Neural crest cell (in vitro differentiated cells): ENCODE results near the gene WNK1. TPM values are rescaled to one million over a fixed set of nuclear protein-coding genes. Genes with fewer than 3 reads are reported as not detected.

Experiments used
- DNase-seq: peaks from one replicate; pipeline ENCODE4 v3.0.0; 2021; ENCODE audit warnings: low read depth, mixed read lengths, low spot score
- H3K27ac Mint-ChIP-seq: one replicate; pipeline ENCODE4 v1.8.0; 2021; ENCODE audit warnings: mild to moderate bottlenecking, mixed read lengths; ENCODE audit not compliant: unreplicated experiment
- H3K27me3 Mint-ChIP-seq: 2 replicates; pipeline ENCODE4 v1.8.0; 2021; ENCODE audit warnings: low read depth, mild to moderate bottlenecking, mixed read lengths
- H3K36me3 Mint-ChIP-seq: 2 replicates; pipeline ENCODE4 v1.8.0; 2021; ENCODE audit warnings: low read depth, mild to moderate bottlenecking, mixed read lengths
- H3K4me1 Mint-ChIP-seq: 2 replicates; pipeline ENCODE4 v1.8.0; 2021; ENCODE audit warnings: mixed read lengths
- H3K4me3 Mint-ChIP-seq: one replicate; pipeline ENCODE4 v1.8.0; 2021; ENCODE audit warnings: mild to moderate bottlenecking, mixed read lengths
- H3K9me3 Mint-ChIP-seq: 2 replicates; pipeline ENCODE4 v1.8.0; 2021; ENCODE audit warnings: mixed read lengths
- total RNA-seq: library from RNA; stranded (reverse); gene quantifications from 2 replicates; pipeline ENCODE4 v1.2.1, GENCODE V29; 2021
- TF ChIP-seq, protein P1 (sequence below): fragments of 200-600 bp; sonication (generic); conservative IDR thresholded peaks from 2 replicates; pipeline ENCODE4 v1.5.0; 2021; ENCODE audit warnings: antibody characterized with exemption, mild to moderate bottlenecking

WNK1 gene
- total RNA-seq, 1 donor from 2014 or later, result 155 TPM

DNA sequence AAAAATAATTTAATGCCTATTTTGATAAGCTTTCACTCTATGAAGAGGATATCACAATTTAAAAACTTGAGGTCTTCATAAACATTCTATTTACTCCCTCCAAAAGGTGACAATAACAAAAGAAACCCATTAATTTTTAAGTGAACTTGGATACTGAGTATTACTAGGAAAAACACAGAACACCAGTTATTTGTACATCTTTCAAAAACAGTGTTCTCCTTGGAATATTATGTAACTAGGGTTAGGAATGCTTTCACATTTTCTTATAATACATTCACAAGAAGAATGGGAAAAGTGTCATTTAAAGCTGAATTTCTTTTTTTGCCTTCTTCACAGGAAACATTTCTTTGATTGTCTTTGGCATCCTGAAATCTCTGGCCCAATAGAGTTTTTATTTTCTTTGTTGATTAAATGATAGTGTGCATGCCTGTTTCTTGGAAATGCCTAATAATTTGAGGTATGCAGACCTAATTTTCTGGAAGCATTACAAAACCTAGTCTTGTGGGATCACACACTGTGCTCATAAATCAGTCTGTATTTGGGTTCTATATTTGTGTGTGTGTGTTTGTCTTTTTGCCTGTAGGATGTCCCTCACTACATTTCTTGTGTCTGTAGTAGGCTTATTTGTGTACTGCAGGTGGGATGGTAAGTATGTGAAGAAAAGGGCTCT, 76.5 kb downstream of the WNK1 start:
- H3K27ac Mint-ChIP-seq, result no peak overlapping the region
- no peaks in the 10 kb centered on the region for H3K27me3 Mint-ChIP-seq
- TF ChIP-seq, protein P1, sequence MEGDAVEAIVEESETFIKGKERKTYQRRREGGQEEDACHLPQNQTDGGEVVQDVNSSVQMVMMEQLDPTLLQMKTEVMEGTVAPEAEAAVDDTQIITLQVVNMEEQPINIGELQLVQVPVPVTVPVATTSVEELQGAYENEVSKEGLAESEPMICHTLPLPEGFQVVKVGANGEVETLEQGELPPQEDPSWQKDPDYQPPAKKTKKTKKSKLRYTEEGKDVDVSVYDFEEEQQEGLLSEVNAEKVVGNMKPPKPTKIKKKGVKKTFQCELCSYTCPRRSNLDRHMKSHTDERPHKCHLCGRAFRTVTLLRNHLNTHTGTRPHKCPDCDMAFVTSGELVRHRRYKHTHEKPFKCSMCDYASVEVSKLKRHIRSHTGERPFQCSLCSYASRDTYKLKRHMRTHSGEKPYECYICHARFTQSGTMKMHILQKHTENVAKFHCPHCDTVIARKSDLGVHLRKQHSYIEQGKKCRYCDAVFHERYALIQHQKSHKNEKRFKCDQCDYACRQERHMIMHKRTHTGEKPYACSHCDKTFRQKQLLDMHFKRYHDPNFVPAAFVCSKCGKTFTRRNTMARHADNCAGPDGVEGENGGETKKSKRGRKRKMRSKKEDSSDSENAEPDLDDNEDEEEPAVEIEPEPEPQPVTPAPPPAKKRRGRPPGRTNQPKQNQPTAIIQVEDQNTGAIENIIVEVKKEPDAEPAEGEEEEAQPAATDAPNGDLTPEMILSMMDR, result no peak
- H3K9me3 Mint-ChIP-seq, result no peaks in the 10 kb centered on the region
- peaks cover 16% of the 10 kb centered on the region for H3K36me3 Mint-ChIP-seq
- H3K4me1 Mint-ChIP-seq, result no peaks in the 10 kb centered on the region
- no peak for DNase-seq
- no peak overlapping the region for H3K4me3 Mint-ChIP-seq

DNA sequence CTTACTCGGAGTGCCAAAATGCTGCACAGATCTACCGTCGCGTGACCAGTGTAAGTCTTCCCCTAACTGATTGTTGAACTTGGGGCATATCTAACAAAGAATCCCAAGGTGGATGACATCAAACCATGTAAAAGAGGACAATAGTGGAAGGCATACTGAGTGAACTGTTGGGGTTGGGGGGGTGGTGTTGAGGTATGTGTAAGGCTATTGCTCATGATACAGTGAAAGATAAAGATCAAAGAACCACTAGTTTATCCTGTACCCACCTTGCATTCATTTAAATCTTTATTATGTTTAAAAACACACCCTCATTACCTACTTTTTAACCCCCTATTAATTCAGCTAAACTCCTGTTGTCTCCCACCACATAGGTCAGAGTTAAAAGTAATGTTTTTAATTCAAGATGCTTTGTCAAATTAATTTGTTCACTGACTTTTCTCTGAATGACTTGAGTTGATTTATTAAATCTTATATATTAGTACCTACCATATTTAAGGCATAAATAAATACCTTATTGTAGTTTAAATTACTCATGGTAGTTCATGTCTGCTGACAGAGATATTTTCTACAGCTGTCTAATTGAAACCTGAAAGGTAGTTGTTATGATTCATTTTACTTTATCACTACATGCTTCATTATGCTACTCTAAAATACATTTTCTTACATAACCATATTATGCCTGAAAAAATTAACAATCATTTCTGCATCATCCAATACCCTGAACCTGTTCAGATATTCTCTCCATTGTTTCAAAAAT, 77.9 kb downstream of the WNK1 start:
- Mint-ChIP-seq H3K36me3 (peaks cover 20% of the 10 kb centered on the region), H3K4me1 (peaks cover 4% of the 10 kb centered on the region), H3K9me3 (no peaks in the 10 kb centered on the region), H3K27me3 (no peaks in the 10 kb centered on the region), H3K27ac (no peak overlapping the region), H3K4me3 (no peak overlapping the region)
- TF ChIP-seq, protein P1, result no peak
- DNase-seq, result no peak

DNA sequence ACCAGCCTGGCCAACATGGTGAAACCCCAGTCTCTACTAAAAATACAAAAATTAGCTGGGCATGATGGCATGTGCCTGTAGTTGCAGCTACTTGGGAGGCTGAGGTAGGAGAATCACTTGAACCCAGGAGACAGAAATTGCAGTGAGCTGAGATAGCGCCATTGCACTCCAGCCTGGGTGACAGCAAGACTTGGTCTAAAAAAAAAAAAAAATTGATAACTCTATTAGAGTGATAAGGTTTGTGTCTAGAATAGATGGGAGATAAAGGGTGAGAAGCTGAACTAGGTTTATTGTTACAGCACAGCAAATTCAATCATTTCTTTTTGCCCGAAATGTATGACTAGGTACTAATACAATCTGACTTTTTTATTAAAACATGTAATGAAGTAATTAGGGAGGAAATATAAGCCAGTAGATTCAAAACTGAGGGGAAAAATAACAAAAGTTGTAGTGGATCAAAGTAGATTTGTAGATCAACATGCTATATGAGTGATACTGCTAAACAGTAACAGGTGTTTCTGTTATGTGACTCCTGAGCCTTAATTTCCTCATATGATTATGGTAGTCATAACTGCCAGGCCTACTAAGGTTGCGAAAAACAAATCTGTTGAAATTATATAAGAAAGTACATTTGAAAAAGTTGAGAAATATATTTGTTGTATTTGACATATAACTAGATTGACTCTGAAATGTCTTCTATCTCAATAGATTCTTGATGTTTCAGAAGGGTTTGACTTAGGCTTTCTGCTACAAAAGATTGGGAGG, 83.6 kb downstream of the WNK1 start:
- no peaks in the 10 kb centered on the region for H3K9me3 Mint-ChIP-seq

DNA sequence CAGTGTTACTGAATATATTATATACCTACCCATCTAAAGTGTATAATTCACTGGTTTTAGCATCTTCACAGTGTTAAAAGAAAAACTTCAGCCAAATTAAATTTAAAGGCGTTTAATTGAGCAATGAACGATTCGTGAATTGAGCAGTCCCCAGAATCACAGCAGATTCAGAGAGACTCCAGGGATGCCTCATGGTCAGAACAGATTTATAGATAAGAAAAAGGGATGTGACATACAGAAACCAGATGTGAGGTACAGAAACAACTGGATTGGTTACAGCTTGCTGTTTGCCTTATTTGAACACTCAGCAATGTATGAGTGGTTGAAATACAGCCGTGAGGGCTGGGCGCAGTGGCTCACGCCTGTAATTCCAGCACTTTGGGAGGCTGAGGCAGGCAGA, 84.6 kb downstream of the WNK1 start:
- peaks cover 9% of the 10 kb centered on the region for H3K36me3 Mint-ChIP-seq
- H3K4me3 Mint-ChIP-seq, result no peak overlapping the region
- H3K27me3 Mint-ChIP-seq, result no peaks in the 10 kb centered on the region
- DNase-seq, result no peak
- H3K27ac Mint-ChIP-seq, result no peak overlapping the region
- no peaks in the 10 kb centered on the region for H3K9me3 Mint-ChIP-seq
- H3K4me1 Mint-ChIP-seq, result peaks cover 4% of the 10 kb centered on the region
- TF ChIP-seq, protein P1, result no peak

More for the DNA sequence above, 83.6 kb downstream of the WNK1 start:
- TF ChIP-seq, protein P1, result no peak
- peaks cover 11% of the 10 kb centered on the region for H3K36me3 Mint-ChIP-seq
- no peak overlapping the region for H3K4me3 Mint-ChIP-seq
- H3K27ac Mint-ChIP-seq, result no peak overlapping the region
- no peaks in the 10 kb centered on the region for H3K27me3 Mint-ChIP-seq
- peaks cover 4% of the 10 kb centered on the region for H3K4me1 Mint-ChIP-seq
- DNase-seq, result no peak

DNA sequence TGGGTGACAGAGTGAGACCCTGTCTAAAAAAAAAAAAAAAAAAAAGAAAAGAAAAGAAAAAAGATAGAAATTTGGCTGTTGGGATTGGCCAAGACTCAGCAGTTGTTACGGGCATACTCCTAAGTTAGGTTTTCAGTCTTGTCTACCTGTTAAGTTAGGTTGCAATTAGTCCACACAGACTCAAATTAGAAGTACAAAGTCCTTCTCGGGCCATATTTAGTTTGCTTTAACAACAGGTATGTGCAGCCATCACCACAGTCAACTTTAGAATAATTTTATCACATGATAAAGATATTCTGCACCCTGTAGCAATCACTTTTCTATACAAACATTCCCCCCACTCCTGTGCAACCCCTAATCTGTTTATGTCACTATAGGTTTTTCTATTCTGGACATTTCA, 85.2 kb downstream of the WNK1 start:
- H3K36me3 Mint-ChIP-seq, result peaks cover 9% of the 10 kb centered on the region
- H3K9me3 Mint-ChIP-seq, result no peaks in the 10 kb centered on the region
- H3K4me1 Mint-ChIP-seq, result peaks cover 4% of the 10 kb centered on the region
- H3K27me3 Mint-ChIP-seq, result no peaks in the 10 kb centered on the region
- TF ChIP-seq, protein P1, result no peak
- H3K27ac Mint-ChIP-seq, result no peak overlapping the region
- no peak overlapping the region for H3K4me3 Mint-ChIP-seq
- DNase-seq, result no peak
